Pulmonary artery endothelial cell (primary cell): ENCODE results near the gene NDRG3. TPM values are rescaled to one million over a fixed set of nuclear protein-coding genes. Genes with fewer than 3 reads are reported as not detected.
"Not testable (repeated sequence)": the region's sequence is repeated elsewhere in the genome, so short reads cannot be mapped to it uniquely, and the experiment has no call there.

Experiments used
- DNase-seq: peaks from one replicate; pipeline ENCODE4 v3.0.0-alpha.2; 2011; ENCODE audit warnings: low read depth, low spot score
- total RNA-seq: library from RNA; depleted of rRNA; stranded (reverse); fragments of >200 nt; gene quantifications from 2 replicates; pipeline ENCODE4 v1.2.3, GENCODE V29; 2014

NDRG3 gene
- total RNA-seq, 1 donor from 2014 or later: 18.2 TPM

DNA sequence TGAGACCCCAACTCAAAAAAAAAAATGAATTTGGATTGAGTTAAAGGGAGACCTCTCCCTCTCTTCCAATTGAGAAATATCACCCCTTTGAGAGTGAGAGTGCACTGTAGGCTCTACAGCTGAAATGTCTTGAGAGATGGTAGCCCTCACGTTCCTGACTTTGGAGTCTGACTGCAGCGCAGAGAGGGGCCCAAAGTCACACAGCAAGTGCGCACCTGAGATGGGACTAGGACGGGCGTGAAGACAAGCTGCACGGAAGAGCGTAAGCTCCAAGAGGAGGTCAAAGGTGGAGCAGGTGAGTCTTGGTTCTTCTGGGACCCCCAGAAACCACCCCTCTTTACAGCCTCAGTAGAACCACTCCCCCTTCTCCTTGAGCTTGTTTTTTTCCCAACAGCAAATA is 100.5 kb downstream of the NDRG3 start:
- DNase-seq: no peak

DNA sequence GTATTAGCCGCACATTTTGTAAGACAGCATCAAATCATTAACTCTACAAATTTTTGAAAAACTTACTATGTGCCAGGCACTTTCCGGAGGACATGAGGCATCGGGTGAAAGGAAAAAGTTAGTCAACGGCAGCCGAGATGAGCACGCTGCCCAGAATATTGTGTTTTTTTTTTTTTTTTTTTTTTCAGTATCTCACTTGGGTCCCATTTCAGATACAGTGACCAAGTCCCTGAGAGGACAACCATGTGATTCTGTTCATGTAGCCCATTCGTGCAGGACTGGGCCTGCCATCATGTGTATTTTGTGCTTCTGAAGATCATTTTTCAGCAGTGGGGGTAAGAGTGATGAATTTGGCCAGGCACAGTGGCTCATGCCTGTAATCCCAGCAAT is 101.2 kb downstream of the NDRG3 start:
- no peak for DNase-seq

DNA sequence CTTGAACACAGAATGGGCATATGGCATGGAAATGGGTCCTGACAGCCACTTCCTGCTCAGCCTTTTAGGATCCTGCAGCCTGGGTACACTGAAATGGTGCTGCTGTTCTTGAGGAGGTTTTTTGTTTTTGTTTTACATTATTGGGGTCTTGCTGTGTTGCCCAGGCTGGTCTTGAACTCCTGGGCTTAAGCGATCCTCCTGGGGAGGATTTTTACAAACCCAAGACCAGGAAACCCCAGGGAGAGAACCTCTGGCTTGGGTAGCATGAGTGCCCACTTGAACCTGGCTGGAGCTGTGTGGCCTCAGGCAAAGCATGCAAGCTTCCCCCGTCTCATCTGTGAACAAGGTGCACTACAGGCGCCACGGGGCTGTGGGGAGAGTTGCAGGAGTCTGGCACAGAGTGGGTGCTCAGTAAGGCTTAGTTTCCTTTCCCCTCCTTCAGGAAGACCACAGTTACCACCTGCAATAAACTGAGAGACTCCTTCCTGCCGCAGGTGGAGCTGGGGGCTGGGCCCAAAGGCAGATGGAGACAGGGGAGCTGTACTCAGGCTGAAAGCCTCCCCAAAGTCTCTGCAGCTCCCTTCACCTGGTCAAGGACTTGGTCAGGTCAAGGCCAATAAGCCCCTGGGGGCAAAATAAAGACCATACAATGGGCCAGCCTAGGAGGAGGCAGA is 101.7 kb downstream of the NDRG3 start:
- DNase-seq: no peak

DNA sequence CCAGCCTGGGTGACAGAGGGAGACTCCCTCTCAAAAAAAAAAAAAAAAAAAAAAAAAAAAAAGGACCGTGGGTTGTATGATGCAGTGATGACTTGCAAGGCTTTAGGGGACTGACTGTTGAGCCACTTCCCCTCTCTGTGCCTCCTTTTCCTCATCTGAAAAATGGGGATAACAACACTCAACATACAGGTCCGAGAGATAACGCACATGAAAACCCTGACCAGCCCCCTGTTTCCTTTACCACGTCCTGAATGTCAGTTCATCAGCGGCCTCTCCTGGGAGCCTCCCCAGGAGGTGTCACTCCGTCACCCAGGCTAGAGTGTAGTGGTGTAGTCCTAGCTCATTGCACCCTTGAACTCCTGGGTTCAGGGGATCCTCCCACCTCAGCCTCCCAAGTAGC is 103.8 kb downstream of the NDRG3 start:
- DNase-seq: no peak

DNA sequence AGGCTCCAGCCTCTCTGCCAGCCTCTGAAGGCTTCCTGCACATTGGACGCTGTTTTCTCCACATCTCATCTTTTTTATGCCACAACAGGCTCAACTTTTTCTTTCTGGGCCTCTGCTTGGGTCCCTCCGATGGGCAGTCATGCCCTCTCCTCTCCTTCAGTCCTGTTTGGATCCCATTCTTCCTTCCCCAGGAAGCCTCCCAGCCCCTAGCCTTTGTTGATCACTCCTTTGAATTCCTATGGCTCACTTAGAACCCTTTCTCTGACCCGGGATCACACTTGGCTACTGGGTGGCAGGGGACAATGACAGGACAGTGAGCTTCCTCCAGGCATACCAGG is 104.4 kb downstream of the NDRG3 start:
- DNase-seq: no peak

DNA sequence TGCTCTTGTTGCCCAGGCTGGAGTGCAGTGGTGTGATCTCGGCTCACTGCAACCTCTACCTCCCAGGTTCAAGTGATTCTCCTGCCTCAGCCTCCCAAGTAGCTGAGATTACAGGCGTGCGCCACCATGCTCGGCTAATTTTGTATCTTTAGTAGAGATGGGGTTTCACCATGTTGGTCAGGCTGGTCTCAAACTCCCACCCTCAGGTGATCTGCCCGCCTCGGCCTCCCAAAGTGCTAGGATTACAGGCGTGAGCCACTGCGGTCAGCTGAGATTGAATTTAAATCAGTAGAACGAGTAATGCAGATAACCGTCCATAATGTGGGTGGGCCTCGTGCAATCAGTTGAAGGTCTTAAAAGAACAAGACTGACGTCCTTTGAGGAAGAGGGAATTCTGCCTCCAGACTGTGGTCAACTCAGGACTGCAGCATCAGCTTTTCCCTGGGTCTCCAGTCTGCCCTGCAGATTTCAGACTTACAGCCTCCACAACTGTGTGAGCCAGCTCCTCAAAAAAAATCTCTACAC is 107.0 kb downstream of the NDRG3 start:
- not testable (repeated sequence) for DNase-seq

DNA sequence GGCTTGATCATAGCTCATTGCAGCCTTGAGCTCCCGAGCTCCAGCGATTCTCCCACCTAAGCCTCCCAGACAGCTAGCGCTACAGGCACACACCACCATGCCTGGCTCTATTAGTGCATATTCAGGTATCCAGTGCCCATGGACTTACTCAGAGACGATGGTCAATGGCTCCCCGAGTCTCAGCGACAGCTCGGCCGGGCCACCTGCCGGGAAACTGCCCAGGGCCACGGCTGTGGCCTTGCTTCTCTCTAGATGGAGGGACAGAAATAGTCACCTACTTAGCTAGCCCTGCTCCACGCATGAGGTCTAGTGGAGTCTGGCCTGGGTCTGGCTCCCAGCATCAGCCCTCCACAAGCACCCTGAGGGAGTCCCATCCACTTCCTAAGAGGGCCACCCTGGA is 111.5 kb downstream of the NDRG3 start:
- DNase-seq: no peak

DNA sequence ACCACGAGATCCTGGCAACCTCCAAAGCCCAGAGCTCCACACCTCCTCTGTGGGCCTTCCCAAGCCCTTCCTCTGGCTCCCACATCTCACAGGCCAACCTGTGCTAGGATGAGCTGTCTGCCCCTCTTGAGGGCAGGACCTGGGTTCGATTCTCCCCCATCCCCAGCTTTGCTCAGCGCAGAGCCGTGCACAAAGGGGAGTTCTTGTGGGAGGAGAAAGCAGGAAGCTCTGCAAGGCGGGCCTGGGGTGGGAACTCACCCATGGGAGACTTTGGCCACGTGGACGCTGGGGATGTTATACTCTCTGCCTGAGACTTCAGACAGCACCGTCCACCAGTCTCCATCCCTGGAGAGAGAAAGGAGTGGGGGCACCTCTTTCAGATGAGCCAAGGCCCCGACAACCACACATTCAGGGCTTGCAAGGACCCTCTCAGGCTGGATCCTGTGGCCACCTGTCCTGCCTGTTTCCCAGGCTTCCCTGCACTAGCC is 112.6 kb downstream of the NDRG3 start:
- no peak for DNase-seq

DNA sequence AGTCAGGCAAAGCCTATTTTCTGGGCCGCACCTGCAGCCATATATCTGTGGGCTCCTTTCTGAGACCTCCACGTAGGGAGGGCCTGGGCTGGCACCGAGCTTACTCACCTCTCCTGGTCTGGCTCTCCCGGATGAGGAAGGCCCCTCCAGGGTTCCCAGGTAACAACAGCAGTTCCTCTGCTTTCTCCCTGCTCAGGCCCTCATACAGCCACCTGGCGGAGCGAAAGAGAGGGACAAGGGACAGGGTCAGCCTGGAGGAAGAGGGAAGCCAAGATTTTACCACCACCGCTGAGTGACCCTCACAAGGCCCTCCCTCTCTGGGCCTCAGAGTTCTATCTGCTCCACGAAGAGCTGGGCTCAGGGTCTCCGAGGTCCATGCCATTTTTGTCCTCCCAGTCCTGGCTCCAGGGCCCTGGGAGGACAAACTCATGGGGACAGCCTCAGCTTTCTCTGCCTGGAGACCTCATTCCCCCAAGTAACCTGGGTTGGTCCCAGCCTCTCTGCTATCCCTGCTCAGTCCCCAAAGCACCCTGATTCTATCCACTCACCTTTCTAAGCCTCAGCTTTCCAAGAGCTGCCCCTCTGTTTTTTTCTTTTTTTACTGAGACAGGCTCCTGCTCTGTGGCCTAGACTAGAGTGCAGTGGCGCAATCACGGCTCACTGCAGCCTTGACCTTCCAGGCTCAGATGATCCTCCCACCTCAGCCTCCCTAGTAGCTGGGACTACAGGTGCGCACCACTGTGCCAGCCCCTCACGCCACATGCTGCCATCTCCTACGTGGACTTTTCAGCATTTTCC is 113.2 kb downstream of the NDRG3 start:
- DNase-seq: no peak

DNA sequence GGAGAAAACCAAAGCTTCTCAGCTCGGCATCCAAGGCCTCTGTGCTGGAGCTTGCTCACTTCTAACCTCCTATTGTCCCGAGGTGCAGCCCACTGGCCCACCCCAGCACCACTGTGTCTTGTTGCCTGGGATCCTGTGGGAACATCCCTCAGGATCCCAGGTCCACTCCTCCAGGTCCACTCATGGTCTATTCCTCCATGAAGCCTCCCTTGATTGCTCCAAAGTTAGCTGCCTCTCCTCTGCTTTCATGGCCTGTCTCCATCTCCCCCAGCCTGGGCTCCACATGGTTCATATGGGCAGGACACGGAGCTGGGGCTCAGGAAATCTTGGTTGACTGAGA is 113.8 kb downstream of the NDRG3 start:
- no peak for DNase-seq

DNA sequence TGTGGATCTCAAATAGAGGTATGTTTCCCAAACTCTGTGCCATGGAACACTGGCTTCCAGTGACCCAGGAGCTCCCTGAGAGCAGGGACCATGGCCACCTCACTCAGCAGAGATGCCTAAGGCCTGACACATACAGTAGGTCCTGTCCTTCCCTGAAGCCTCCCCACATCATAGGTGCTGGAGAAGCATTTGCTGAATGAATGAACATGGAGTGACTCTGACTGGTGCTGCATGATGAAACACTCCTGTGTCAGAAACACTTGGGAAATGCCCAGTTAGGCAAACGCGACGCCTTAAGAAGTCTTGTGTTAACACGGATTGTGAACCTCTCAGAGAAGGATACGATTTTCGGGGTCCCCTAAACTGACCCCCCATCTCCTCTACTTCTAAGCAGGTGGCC is 114.2 kb downstream of the NDRG3 start:
- DNase-seq: no peak

DNA sequence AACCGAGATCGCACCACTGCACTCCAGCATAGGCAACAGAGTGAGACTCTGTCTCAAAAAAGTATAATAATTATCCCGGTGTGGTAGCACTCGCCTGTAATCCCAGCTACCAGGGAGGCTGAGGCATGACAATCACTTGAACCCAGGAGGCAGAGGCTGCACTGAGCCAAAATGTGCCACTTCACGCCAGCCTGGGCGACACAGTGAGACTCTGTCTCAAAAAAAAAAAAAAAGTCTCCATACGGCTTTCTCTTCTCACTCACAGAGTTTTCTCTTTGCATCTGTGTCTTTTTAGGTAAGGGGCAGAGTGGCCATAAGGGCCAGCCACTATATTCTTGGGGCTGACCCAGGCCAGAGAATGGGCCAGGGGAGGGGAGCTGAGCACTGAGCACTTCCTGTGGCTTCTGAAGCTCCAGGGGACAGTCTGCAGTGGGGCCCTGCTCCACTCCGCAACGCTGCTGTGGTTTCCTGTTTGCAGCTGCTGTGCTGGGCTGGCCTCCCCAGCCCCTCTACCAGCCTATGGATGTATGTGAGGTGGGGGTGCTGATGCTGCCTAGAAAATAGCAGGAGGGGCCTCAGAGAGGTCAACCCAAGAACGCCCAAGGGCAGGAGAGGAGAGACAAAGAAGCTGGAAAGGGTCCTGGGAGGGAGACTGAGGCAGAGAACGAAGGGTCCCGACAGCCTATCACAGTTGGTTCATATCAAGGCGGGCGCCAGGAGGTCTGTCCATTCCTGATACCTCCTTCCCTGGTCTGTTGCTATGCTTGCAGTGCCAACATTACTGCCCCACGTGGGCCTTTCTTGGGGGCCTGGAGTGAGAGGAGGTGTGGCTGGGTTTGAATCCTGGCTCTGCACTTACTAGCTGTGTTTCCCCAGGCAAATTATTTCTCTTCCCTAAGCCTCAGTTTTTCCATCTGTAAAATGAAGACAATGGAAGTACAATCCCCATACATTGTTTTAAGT is 115.9 kb downstream of the NDRG3 start:
- no peak for DNase-seq

DNA sequence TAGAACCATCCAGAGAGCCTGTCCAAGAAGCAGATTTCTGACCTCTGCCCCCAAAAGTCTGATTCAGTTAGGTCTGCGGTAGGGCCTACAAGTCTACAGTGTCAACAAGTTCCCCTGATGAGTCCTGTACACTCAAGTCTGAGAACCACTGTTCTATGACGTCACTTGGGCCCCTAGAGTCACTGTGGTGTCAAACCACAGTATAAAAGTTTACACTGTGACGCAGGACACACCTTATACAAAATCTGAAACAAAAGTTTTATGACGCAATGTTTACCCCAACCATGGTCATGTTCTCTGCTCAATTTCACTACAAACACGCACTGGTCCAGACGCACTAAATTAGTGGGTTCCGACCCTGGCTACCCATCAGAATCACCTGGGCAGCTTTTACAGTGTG is 117.8 kb downstream of the NDRG3 start:
- DNase-seq: no peak

DNA sequence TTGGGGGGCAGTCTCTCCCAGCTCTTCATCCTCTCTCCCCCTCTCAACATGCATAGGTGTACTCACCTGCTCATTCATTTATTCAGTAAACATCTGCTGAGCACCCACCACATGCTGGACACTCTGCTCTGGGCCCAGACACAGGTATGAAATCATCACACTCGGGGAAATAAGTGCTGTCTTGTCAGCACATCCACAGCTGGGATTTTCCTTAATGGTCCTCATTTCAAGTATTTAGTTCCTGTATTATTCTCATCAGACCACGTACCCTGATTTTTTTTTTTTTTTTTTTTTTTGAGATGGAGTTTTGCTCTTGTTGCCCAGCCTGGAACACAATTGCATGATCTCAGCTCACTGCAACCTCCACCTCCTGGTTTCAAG is 121.0 kb downstream of the NDRG3 start:
- DNase-seq: no peak

DNA sequence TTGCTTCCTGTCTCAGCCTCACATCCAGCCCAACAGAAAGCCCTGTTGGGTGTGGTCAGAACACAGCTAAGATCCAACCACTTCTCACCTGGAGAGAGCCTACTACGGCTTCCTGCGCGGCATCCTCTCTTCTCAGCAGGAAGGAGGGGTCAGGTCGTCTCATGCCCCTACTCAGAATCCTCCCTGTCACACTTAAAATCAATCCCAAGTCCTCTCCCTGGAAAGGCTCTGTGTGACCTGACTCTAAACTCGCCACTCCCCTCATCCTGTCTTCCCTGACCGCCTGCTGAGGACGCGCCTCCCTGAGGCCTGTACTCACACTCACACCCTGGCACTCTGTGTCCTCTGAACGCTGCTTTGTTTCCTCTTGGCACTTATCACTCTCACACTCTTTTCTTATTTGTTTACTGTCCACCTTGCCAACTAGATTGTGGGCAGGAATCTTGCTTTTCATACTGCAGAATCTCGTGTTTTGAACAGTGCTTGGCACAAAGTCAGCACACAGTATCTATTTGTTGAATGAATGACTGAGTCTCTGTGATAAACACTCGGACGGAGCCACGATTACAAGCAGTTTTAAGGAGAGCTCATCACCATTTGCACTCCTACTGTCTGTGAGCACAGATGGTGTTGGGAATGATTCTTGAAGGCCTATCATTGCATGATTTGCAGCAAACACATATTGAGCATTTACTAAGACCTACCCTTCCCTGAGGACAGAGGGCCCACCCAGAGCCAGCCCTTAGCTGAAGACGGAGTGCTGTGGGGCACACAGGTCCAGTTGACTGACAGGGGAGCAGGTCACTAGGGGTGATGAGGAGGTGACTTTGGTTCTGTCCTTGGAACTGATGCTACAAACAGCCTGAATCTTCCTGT is 121.6 kb downstream of the NDRG3 start:
- DNase-seq: no peak

DNA sequence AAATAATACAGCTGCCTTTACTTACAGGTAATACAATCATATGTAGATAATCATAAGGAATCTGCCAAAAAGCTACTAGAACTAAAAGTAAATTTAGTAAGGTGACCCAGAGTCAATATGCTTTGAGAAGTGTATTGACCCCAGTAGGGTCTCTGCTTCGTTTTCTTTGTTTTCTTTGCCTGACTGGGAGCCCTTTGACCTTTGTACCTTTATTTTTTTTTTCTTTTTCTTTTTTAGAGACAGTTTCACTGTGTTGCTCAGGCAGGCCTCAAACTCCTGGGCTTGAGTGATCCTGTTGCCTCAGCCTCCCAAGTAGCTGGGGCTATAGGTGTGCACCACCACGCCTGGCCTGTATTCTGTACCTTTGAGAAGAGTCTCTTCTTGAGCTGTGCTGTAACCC is 122.4 kb downstream of the NDRG3 start:
- DNase-seq: no peak

DNA sequence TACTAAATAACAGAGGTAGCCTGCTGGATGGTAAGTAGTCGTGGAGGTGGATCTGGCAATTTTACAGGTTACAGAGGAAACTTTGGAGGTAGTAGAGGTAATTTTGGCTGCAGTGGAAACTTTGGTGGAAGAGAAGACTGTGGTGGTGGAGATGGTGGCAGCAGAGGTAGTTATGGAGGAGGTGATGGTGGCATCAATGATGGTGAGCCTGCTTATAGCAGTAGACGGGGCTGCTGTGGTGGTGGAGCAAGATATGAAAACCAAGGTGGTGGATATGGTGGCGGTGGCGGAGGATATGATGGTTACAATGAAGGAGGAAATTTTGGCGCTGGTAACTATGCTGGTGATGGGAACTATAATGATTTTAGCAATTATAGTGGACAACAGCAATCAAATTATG is 125.0 kb downstream of the NDRG3 start:
- no peak for DNase-seq

DNA sequence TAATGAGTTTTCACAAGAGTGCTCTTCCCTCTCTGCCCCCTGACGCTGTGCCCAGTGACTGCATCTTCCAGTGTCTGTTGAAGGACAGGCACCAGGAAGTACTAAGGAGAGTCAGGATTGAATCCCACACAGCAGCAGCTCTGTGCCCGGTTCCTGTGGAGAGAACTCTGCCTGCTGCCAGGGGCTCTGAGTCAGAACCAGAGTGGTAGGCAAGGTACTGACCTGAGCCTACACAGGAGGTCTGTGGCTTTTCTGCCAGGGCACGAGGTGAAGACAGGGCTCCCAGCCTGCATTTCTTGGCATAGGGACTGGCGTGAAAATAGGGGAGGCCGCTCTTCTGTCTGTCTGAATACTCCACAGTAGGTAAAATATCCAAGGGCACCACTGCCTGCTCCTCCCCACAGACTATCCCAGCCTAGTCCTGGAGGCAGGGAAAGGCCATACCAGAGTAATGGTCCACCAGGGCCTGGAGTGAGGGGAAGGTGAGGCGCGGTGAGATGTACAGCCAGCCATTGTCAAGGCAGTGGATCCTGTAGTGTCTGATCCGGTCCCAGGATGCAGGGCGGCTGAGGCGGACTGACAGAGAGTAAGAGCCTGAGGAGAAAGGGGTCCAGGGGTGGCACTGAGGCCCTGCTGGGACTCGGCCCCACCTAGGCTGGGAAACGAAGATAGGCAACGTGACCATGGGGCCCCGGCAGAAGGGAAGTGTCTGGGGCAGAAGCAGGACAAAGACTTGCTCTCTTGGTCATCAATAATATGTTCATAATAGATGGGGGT is 130.9 kb downstream of the NDRG3 start:
- no peak for DNase-seq

DNA sequence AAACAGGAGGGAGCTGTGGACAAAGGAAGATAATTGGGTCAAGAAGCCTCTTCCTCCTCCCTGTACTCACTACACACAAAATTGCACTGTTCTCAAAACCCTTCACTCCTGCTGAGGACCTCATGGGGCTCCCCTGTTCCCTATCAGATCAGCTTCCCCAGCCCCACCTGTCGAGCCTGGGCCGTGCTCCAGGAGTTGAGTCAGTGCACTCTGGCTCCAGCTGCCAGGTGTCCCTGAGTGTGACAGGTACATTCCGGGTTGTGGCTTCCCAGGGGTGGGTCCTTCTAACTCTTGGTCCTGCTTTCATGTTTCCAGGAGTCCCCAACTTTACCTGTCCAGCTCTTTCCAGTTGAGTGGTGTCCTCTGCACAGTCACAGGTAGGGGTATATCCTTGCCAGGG is 131.9 kb downstream of the NDRG3 start:
- no peak for DNase-seq

DNA sequence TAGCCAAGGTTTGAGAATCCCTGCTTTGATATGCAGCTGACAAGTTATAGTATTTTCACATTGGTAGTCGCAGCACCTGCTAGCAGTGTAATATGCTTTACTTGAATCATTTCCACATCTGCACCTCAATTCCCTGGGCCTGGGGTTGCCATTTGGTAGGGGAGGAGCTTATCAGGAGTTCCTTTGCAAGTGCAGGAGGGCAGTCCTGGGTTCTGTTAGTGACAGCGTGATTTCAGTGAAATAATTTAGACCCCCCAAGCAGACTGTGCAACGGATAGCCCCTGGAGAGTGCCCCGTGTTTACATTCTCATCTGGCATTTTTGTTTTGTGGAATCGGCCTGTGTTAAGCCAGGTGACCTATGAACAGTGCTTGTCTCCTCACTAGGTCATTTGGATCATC is 134.3 kb downstream of the NDRG3 start:
- DNase-seq: no peak
